ENCODE measurements around the gene OSTF1. TPM values are rescaled to one million over a fixed set of nuclear protein-coding genes. Genes with fewer than 3 reads are reported as not detected.

The OSTF1 gene
- total RNA-seq, 1 donor from 2014 or later = 21.8 TPM

GRCh38 chr9:75104607-75105006, 16.3 kb downstream of the OSTF1 start:
- no peak for DNase-seq (ENCODE audit: extremely low spot score, unreplicated experiment)
- no peak for TF ChIP-seq CTCF (IDR thresholded peaks at IDR 0.05)

GRCh38 chr9:75105019-75105540, 16.8 kb downstream of the OSTF1 start:
- Mint-ChIP-seq H3K36me3 (ENCODE audit: unreplicated experiment) (no peaks in the 10 kb centered on the region), H3K27me3 (ENCODE audit: unreplicated experiment) (no peaks in the 10 kb centered on the region), H3K9me3 (ENCODE audit: unreplicated experiment) (no peaks in the 10 kb centered on the region), H3K27ac (ENCODE audit: unreplicated experiment) (no peak overlapping the region), H3K4me1 (ENCODE audit: unreplicated experiment) (peaks cover 16% of the 10 kb centered on the region), H3K4me3 (ENCODE audit: unreplicated experiment) (no peak overlapping the region)
- TF ChIP-seq CTCF (IDR thresholded peaks at IDR 0.05) = no peak
- no peak for DNase-seq (ENCODE audit: extremely low spot score, unreplicated experiment)

More at GRCh38 chr9:75104607-75105006, 16.3 kb downstream of the OSTF1 start:
- H3K4me3 Mint-ChIP-seq (ENCODE audit: unreplicated experiment) = no peak overlapping the region
- peaks cover 16% of the 10 kb centered on the region for H3K4me1 Mint-ChIP-seq (ENCODE audit: unreplicated experiment)
- H3K36me3 Mint-ChIP-seq (ENCODE audit: unreplicated experiment) = no peaks in the 10 kb centered on the region
- no peaks in the 10 kb centered on the region for H3K9me3 Mint-ChIP-seq (ENCODE audit: unreplicated experiment)
- no peak overlapping the region for H3K27ac Mint-ChIP-seq (ENCODE audit: unreplicated experiment)
- H3K27me3 Mint-ChIP-seq (ENCODE audit: unreplicated experiment) = no peaks in the 10 kb centered on the region

GRCh38 chr9:75105841-75106240, 17.5 kb downstream of the OSTF1 start:
- Mint-ChIP-seq H3K9me3 (ENCODE audit: unreplicated experiment) (no peaks in the 10 kb centered on the region), H3K4me3 (ENCODE audit: unreplicated experiment) (no peak overlapping the region), H3K4me1 (ENCODE audit: unreplicated experiment) (peaks cover 16% of the 10 kb centered on the region), H3K27ac (ENCODE audit: unreplicated experiment) (peak overlapping the region; percentile 51), H3K27me3 (ENCODE audit: unreplicated experiment) (no peaks in the 10 kb centered on the region), H3K36me3 (ENCODE audit: unreplicated experiment) (no peaks in the 10 kb centered on the region)
- TF ChIP-seq CTCF (IDR thresholded peaks at IDR 0.05) = no peak
- no peak for DNase-seq (ENCODE audit: extremely low spot score, unreplicated experiment)

- Mint-ChIP-seq H3K27ac (ENCODE audit: unreplicated experiment) (no peak overlapping the region), H3K4me1 (ENCODE audit: unreplicated experiment) (peaks cover 17% of the 10 kb centered on the region), H3K36me3 (ENCODE audit: unreplicated experiment) (no peaks in the 10 kb centered on the region), H3K4me3 (ENCODE audit: unreplicated experiment) (no peak overlapping the region), H3K27me3 (ENCODE audit: unreplicated experiment) (no peaks in the 10 kb centered on the region), H3K9me3 (ENCODE audit: unreplicated experiment) (no peaks in the 10 kb centered on the region)
- no peak for DNase-seq (ENCODE audit: extremely low spot score, unreplicated experiment)
- no peak for TF ChIP-seq CTCF (IDR thresholded peaks at IDR 0.05)
Observed at GRCh38 chr9:75106857-75107256, 18.5 kb downstream of the OSTF1 start.

GRCh38 chr9:75108571-75108970, 20.3 kb downstream of the OSTF1 start:
- Mint-ChIP-seq H3K9me3 (ENCODE audit: unreplicated experiment) (no peaks in the 10 kb centered on the region), H3K36me3 (ENCODE audit: unreplicated experiment) (no peaks in the 10 kb centered on the region), H3K4me1 (ENCODE audit: unreplicated experiment) (peaks cover 17% of the 10 kb centered on the region), H3K27ac (ENCODE audit: unreplicated experiment) (no peak overlapping the region), H3K4me3 (ENCODE audit: unreplicated experiment) (no peak overlapping the region), H3K27me3 (ENCODE audit: unreplicated experiment) (no peaks in the 10 kb centered on the region)
- DNase-seq (ENCODE audit: extremely low spot score, unreplicated experiment) = no peak
- no peak for TF ChIP-seq CTCF (IDR thresholded peaks at IDR 0.05)

All from osteocyte (in vitro differentiated cells).